Right lung (tissue), 10 donors: Measurements from ENCODE around the gene RPL36. TPM values are rescaled to one million over a fixed set of nuclear protein-coding genes. Genes with fewer than 3 reads are reported as not detected.

Experiments used
- DNase-seq, 2 donors: peaks; one replicate each; pipeline ENCODE4 v3.0.0-alpha.2; 2013
- long read RNA-seq, 8 donors: transcript quantifications; one replicate each; lab custom pipeline, GENCODE V29; 2026
- polyA plus RNA-seq, 5 donors: library from polyadenylated mRNA; unstranded; fragments of 120-200 nt; gene quantifications; one replicate each; pipeline versions ENCODE4 v1.2.1 to v1.2.3, GENCODE V29; 2013; ENCODE audit warnings: inconsistent platforms in 1 of 5, low replicate concordance in 1 of 5; ENCODE audit not compliant: insufficient read length in 5 of 5, insufficient read depth in 1 of 5

Gene RPL36
- polyA plus RNA-seq = 1,000 to 10,000 TPM in 1 of 5 donors, 100 to 1,000 TPM in 4; 697 to 1,241 (median 771) TPM
- long read RNA-seq, donor 1, transcript RPL36-202 (3 exons, 556 nt) = minor isoform, 317 of 1,558 reads
- long read RNA-seq, donor 1, transcript RPL36-204 (3 exons, 452 nt) = minor isoform, 6 of 1,558 reads
- long read RNA-seq, donor 1, transcript RPL36-201 (4 exons, 707 nt) = major isoform, 1,126 of 1,558 reads
- long read RNA-seq, donor 1, partial matches to known transcripts = 70 of 1,558 reads
- long read RNA-seq, donor 1, other reads (novel, unspliced or antisense) = 37 of 1,558 reads
- long read RNA-seq, donor 2, transcript RPL36-202 (3 exons, 556 nt) = minor isoform, 103 of 711 reads
- long read RNA-seq, donor 2, transcript RPL36-201 (4 exons, 707 nt) = major isoform, 568 of 711 reads
- long read RNA-seq, donor 2, partial matches to known transcripts = 23 of 711 reads
- long read RNA-seq, donor 2, other reads (novel, unspliced or antisense) = 13 of 711 reads
- long read RNA-seq, donor 3, transcript RPL36-202 (3 exons, 556 nt) = minor isoform, 150 of 931 reads
- long read RNA-seq, donor 3, transcript RPL36-201 (4 exons, 707 nt) = major isoform, 670 of 931 reads
- long read RNA-seq, donor 3, transcript RPL36-204 (3 exons, 452 nt) = minor isoform, 9 of 931 reads
- long read RNA-seq, donor 3, partial matches to known transcripts = 79 of 931 reads
- long read RNA-seq, donor 3, other reads (novel, unspliced or antisense) = 20 of 931 reads
- long read RNA-seq, donor 4, transcript RPL36-204 (3 exons, 452 nt) = minor isoform, 8 of 729 reads
- long read RNA-seq, donor 4, transcript RPL36-202 (3 exons, 556 nt) = minor isoform, 215 of 729 reads
- long read RNA-seq, donor 4, transcript RPL36-201 (4 exons, 707 nt) = major isoform, 463 of 729 reads
- long read RNA-seq, donor 4, partial matches to known transcripts = 29 of 729 reads
- long read RNA-seq, donor 4, other reads (novel, unspliced or antisense) = 12 of 729 reads
- long read RNA-seq, donor 5, transcript RPL36-204 (3 exons, 452 nt) = minor isoform, 6 of 1,347 reads
- long read RNA-seq, donor 5, transcript RPL36-202 (3 exons, 556 nt) = minor isoform, 205 of 1,347 reads
- long read RNA-seq, donor 5, transcript RPL36-201 (4 exons, 707 nt) = major isoform, 1,042 of 1,347 reads
- long read RNA-seq, donor 5, transcript RPL36-208 (2 exons, 907 nt) = minor isoform, 5 of 1,347 reads
- long read RNA-seq, donor 5, partial matches to known transcripts = 49 of 1,347 reads
- long read RNA-seq, donor 5, other reads (novel, unspliced or antisense) = 40 of 1,347 reads
- long read RNA-seq, donor 6, transcript RPL36-204 (3 exons, 452 nt) = minor isoform, 11 of 1,378 reads
- long read RNA-seq, donor 6, transcript RPL36-202 (3 exons, 556 nt) = minor isoform, 195 of 1,378 reads
- long read RNA-seq, donor 6, transcript RPL36-201 (4 exons, 707 nt) = major isoform, 1,037 of 1,378 reads
- long read RNA-seq, donor 6, partial matches to known transcripts = 94 of 1,378 reads
- long read RNA-seq, donor 6, other reads (novel, unspliced or antisense) = 39 of 1,378 reads
- long read RNA-seq, donor 7, transcript RPL36-201 (4 exons, 707 nt) = major isoform, 542 of 747 reads
- long read RNA-seq, donor 7, transcript RPL36-202 (3 exons, 556 nt) = minor isoform, 143 of 747 reads
- long read RNA-seq, donor 7, transcript RPL36-204 (3 exons, 452 nt) = minor isoform, 6 of 747 reads
- long read RNA-seq, donor 7, partial matches to known transcripts = 38 of 747 reads
- long read RNA-seq, donor 7, other reads (novel, unspliced or antisense) = 16 of 747 reads
- long read RNA-seq, donor 8, transcript RPL36-202 (3 exons, 556 nt) = minor isoform, 112 of 501 reads
- long read RNA-seq, donor 8, transcript RPL36-201 (4 exons, 707 nt) = major isoform, 351 of 501 reads
- long read RNA-seq, donor 8, partial matches to known transcripts = 24 of 501 reads
- long read RNA-seq, donor 8, other reads (novel, unspliced or antisense) = 11 of 501 reads

GRCh38 chr19:5690125-5690954, at the start of gene RPL36:
RPL36 (plus strand) TSS chr19:5690295; CDS start chr19:5690508, 213 bp downstream.
- DNase-seq = peak; percentile 97 to 98

GRCh38 chr19:5641171-5641570, 48.9 kb upstream of the RPL36 start:
- DNase-seq = no peak

GRCh38 chr19:5642204-5642603, 47.9 kb upstream of the RPL36 start:
- no peak for DNase-seq

- DNase-seq = no peak
Observed at GRCh38 chr19:5643060-5643459, 47.0 kb upstream of the RPL36 start.

- no peak for DNase-seq
Observed at GRCh38 chr19:5644037-5644436, 46.1 kb upstream of the RPL36 start.

GRCh38 chr19:5645409-5645808, 44.7 kb upstream of the RPL36 start:
- DNase-seq = no peak

GRCh38 chr19:5646703-5647102, 43.4 kb upstream of the RPL36 start:
- no peak for DNase-seq

- DNase-seq = no peak
Observed at GRCh38 chr19:5648464-5648863, 41.6 kb upstream of the RPL36 start.

- DNase-seq = no peak
Observed at GRCh38 chr19:5651361-5651760, 38.7 kb upstream of the RPL36 start.

GRCh38 chr19:5652261-5652660, 37.8 kb upstream of the RPL36 start:
- no peak for DNase-seq

GRCh38 chr19:5654931-5655330, 35.2 kb upstream of the RPL36 start:
- DNase-seq = no peak

GRCh38 chr19:5655412-5655811, 34.7 kb upstream of the RPL36 start:
- no peak for DNase-seq

GRCh38 chr19:5661483-5661882, 28.6 kb upstream of the RPL36 start:
- DNase-seq = no peak

- no peak for DNase-seq
Observed at GRCh38 chr19:5663904-5664303, 26.2 kb upstream of the RPL36 start.

GRCh38 chr19:5664515-5664914, 25.6 kb upstream of the RPL36 start:
- no peak for DNase-seq

GRCh38 chr19:5665781-5666513, 24.1 kb upstream of the RPL36 start:
- DNase-seq = no peak

GRCh38 chr19:5666921-5667610, 23.0 kb upstream of the RPL36 start:
- no peak for DNase-seq

- no peak for DNase-seq
Observed at GRCh38 chr19:5667751-5668271, 22.3 kb upstream of the RPL36 start.
